ENCODE data around the gene SCT. TPM values are rescaled to one million over a fixed set of nuclear protein-coding genes. Genes with fewer than 3 reads are reported as not detected.

The SCT gene
- total and polyA plus RNA-seq, 2 donors (not counting 3 experiments of a cell fraction or from before 2014, with no cell fraction given) = not detected

- Histone ChIP-seq H3K79me2 (ENCODE audit: control insufficient read depth, insufficient read depth, low read length) (no peaks in the 10 kb centered on the region), H3K27me3 (ENCODE audit: control insufficient read depth in 2 of 2, insufficient read depth in 2 of 2, low read length in 2 of 2) (no peaks in the 10 kb centered on the region), H3K4me3 (replicated peaks in 1 of 3; ENCODE audit: insufficient read depth in 1 of 3, low read depth in 1 of 3, low read length in 3 of 3) (no peak overlapping the region), H3K9ac (replicated peaks; ENCODE audit: extremely low read depth, insufficient read depth, low read length) (no peak overlapping the region), H4K20me1 (replicated peaks; ENCODE audit: control insufficient read depth, extremely low read depth, insufficient read depth, low read length) (no peaks in the 10 kb centered on the region), H3K4me2 (ENCODE audit: insufficient read depth, low read length) (no peak overlapping the region), H3K4me1 (ENCODE audit: control insufficient read depth, extremely low read depth, insufficient read depth, low read length) (peaks cover 6% of the 10 kb centered on the region), H3K9me1 (replicated peaks; ENCODE audit: control insufficient read depth, extremely low read depth, insufficient read depth, low read length) (no peaks in the 10 kb centered on the region), H3K9me3 (replicated peaks; ENCODE audit: control insufficient read depth, insufficient read depth, low read length) (no peaks in the 10 kb centered on the region), H3K36me3 (ENCODE audit: control insufficient read depth in 2 of 2, extremely low read depth in 1 of 2, insufficient read depth in 2 of 2, low read length in 2 of 2) (peaks cover 7 to 39% of the 10 kb centered on the region in 2 experiments), H2AFZ (ENCODE audit: low read depth, low read length) (no peak overlapping the region), H3K27ac (ENCODE audit: insufficient read depth, low read depth, low read length) (no peak overlapping the region)
- FAIRE-seq (peak; percentile 70), DNase-seq (ENCODE audit: low read depth, low spot score) (peak; percentile 48)
- ChIA-PET POLR2A (no interaction called here), CTCF (no interaction called here)
- TF ChIP-seq MAX (IDR thresholded peaks at IDR 0.05; ENCODE audit: insufficient read depth, insufficient read length) (no peak), CTCF (IDR thresholded peaks at IDR 0.05; ENCODE audit: extremely low read depth in 1 of 2, insufficient read depth in 1 of 2, low read depth in 1 of 2, low read length in 2 of 2) (no peak), JUN (IDR thresholded peaks at IDR 0.05; ENCODE audit: borderline replicate concordance, insufficient read depth, insufficient read length, low read depth) (no peak), MYC (IDR thresholded peaks at IDR 0.05; ENCODE audit: low read depth, low read length) (no peak), EZH2 (IDR thresholded peaks at IDR 0.05; ENCODE audit: borderline replicate concordance, low read depth, low read length, severe bottlenecking) (no peak), GATA2 (IDR thresholded peaks at IDR 0.05; ENCODE audit: insufficient read depth, insufficient read length, low read depth, low read length) (no peak), POLR2AphosphoS5 (IDR thresholded peaks at IDR 0.05; ENCODE audit: insufficient read depth, low read depth, low read length) (peak; percentile 38), FOS (IDR thresholded peaks at IDR 0.05; ENCODE audit: borderline replicate concordance, insufficient read depth, low read length) (no peak)
- dilution Hi-C loops (cut with MboI; ENCODE audit: extremely low pct_ligation_motif_present, low sequenced_read_pairs) = no loop called here
- BruUV-seq (replicated peaks) = no TSS peak
- intact Hi-C loops (cut with micrococcal nuclease) = loop anchor here (5.0 kb wide), 1 partner anchor 36 kb away; the partner anchor contains the start of gene PHRF1
Measured at GRCh38 chr11:613369-613968, 13.5 kb downstream of the SCT start.

Data from endothelial cell of umbilical vein (primary cell).